COLO829 (cell line): ENCODE results near the gene CCM2.

Source experiments
- DNase-seq: peaks from one replicate; pipeline ENCODE4 v3.0.0; 2012; ENCODE audit warnings: low spot score

Gene CCM2

DNA sequence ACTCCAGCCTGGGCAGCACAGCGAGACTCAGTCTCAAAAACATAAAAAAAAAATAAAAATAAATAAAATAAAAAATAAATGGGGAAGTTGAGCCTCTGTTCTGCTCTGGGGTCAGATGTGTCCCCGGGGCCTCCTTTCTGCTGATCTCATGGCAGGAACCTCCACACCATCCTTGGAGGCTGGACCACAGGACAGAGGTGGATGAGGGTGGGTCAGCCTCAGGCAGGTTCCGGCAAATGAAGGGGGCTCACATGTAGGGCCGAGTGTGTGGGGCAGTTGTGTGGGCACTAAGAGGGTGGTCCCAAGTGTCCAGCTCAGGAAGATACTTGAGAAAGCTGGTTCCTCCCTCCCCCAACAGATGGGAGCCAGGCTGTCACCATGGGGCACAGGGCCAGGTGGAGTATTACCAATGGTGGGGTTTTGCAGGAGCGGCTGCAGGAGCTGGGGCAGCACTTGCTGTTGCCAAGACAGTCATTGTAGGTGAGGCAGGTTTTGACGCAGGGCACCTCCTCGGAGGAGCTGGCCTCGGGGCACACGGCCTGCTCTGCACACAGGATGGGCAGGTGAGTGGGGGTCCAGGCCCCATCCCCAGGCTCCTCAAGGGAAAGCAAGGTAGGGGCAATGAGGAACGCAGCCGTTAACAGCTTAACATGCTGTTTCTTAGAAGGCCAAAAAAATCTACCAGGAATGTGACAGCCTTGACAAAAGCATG lies 125.3 kb downstream of the CCM2 start:
- DNase-seq = no peak
